Cardiac fibroblast (primary cell): Measurements from ENCODE around the gene GARRE1.

Experiments used
- DNase-seq, 2 donors: peaks; one replicate each; pipeline versions ENCODE4 v3.0.0 to v3.0.0-alpha.2; 2010; ENCODE audit warnings: low read depth in 2 of 2
- H3K4me3 ChIP-seq, 2 donors: replicated peaks in 1 of 2; 1 replicate in 1 of 2; 2 replicates in 1 of 2; pipeline ENCODE4 v1.5.1; 2011; ENCODE audit warnings: low read depth in 2 of 2, low read length in 2 of 2, mild to moderate bottlenecking in 2 of 2, moderate library complexity in 1 of 2
- TF ChIP-seq, protein P1 (sequence below): IDR thresholded peaks from one replicate; pipeline ENCODE4 v1.5.1; 2011; ENCODE audit warnings: low read depth, mild to moderate bottlenecking, low read length, inconsistent platforms

The GARRE1 gene

DNA sequence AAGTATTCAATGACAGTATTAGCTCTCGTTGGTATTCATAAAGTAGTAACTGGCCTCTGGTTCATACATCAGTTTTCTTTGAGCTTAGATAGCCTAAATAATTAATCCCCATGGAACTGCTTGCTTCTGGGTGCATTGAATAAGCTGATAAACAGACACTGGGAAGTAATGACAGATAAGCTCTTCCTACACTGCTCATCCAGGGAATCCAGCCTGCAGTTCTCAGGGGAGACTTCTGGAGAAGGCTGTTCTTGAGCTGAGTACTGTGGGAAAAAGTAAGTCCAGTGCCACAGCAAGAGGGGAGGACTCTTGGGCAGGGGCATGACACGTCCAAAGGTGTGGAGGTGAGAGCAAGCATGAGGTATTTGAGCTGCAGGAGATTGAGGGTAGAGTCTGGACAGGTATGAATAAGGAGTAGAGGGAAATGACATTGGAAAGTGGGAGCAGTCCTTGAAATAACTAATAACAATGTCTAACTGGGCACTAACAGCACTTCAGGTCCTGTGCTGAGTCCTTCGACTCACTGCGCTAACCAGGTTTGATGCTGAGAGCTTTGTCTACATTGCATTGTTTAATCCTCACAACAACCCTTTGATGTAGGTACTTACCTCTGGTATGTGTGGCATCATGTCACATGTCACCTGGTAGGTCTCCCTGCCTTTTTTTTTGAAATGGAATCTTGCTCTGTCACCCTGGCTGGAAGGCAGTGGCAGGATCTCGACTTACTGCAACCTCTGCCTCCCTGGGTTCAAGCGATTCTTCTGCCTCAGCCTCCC lies 7.2 kb downstream of the GARRE1 start:
- DNase-seq, result no peak
- no peak overlapping the region for H3K4me3 ChIP-seq
- TF ChIP-seq, protein P1, sequence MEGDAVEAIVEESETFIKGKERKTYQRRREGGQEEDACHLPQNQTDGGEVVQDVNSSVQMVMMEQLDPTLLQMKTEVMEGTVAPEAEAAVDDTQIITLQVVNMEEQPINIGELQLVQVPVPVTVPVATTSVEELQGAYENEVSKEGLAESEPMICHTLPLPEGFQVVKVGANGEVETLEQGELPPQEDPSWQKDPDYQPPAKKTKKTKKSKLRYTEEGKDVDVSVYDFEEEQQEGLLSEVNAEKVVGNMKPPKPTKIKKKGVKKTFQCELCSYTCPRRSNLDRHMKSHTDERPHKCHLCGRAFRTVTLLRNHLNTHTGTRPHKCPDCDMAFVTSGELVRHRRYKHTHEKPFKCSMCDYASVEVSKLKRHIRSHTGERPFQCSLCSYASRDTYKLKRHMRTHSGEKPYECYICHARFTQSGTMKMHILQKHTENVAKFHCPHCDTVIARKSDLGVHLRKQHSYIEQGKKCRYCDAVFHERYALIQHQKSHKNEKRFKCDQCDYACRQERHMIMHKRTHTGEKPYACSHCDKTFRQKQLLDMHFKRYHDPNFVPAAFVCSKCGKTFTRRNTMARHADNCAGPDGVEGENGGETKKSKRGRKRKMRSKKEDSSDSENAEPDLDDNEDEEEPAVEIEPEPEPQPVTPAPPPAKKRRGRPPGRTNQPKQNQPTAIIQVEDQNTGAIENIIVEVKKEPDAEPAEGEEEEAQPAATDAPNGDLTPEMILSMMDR, result no peak

DNA sequence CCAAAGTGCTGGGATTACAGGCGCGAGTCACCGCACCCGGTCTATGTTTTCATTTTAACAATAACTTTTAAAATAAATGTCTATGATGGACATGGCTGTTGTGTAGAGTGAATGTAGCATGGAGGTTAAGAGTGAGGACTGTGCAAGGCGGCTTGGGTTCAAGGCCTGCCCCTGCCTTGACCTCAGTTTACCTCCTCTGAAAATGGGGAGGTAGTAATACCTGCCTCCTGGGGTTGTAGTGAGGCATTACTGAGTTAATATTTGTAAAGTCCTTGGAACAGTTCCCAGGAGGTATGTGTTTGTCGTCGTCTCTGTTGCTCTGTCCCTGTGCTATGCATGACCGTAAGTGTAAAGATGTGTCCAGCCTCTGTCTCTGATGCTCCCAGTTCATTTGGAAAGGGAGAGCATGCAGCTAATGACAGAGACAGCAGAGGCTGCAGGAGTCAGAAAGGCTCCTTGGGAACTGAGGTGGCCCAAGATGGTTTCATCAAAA lies 9.4 kb downstream of the GARRE1 start:
- no peak overlapping the region for H3K4me3 ChIP-seq
- DNase-seq, result no peak
- TF ChIP-seq, protein P1, result no peak

DNA sequence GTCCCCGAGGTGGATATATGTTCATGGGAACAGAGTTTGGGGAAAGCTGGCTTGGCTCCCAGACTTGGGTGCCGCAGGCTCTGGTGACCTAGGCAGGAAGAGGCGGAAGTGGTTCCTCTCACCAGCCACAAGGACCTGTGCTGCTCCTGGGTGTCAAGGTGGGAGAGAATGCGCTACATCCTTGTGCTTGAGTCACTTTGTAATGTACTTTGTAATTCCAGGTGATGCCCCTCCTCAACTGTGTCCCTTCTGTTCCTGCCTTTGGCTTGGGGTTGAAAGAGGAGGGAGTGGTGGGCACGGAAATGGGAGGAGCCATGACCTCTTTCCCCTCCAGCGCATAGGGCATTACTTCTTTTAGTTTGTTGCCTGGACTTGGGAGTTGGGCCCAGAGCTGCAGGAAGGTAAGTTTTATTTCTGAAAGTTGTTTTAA lies 10.9 kb downstream of the GARRE1 start:
- no peak for DNase-seq
- no peak overlapping the region for H3K4me3 ChIP-seq
- TF ChIP-seq, protein P1, result no peak

DNA sequence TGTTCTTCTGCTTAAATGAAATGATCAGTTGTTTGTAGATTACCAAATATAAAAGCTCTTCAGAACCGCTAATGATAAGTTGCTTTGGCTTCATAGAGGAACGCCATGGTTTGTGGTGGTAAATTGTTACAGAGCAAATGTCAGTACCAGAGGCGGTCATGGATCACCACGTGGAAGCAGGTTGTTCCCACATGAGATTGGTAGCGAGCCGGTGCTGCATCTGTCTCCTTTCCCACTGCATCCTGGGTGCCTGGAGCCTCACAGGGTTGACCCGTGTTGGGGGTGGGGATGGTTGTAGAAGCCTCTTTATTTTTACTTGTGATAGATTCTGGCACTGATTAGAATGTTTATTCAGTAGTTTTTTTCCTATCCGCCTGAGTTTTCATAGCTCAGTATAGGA lies 14.7 kb downstream of the GARRE1 start:
- TF ChIP-seq, protein P1, result no peak
- H3K4me3 ChIP-seq, result no peak overlapping the region
- DNase-seq, result no peak

DNA sequence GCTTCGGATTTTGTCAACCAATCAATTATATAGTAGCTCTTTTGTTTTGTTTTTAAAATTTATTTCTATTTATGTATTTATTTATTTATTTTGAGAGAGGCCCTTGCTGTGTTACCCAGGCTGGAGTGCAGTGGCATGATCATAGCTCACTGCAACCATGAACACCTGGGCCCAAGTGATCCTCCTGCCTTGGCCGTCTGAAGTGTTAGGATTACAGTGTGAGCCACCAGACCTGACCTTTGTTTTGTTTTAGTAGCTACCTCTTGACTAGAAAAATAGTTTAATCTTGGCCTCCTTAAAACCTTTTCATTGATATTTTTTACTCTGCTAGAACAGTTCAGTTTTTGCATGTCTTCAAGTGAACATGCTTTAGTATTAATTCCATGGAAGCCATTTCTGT lies 15.1 kb downstream of the GARRE1 start:
- no peak overlapping the region for H3K4me3 ChIP-seq
- peak in 1 of 2 donors; percentile 16 for DNase-seq
- TF ChIP-seq, protein P1, result no peak

DNA sequence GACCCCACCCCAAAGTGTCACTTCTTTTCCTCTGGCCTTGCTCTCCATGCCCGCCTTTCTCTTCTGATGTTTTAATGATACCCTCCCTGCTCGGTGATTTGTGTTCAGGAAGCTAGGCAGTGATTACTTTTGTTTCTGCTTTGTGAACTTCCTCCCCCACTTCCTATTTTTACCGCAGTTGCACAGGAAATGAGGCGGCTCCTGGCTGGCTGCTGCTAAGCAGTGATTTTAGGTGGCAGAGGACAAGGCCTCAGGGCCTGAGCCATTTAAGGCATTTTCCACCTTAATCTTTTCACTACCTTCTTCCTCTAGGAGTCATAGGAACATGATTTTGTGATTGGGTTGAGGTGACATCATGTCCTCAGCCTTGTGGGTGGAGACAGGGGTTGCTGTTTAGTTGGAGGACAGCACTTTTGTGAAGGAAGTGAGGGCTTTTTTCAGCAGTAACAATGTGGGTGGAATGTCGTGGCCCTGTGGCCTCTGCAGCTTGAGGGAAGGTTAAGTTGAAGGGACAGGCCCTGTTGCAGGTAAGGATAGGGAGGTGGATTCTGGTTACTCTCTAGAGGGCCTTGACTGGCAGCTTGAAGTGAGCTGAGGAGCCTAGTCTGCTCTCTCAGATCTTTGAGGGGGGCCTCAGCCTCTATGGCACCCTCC lies 15.7 kb downstream of the GARRE1 start:
- DNase-seq, result peak; percentile 81 to 90
- H3K4me3 ChIP-seq, result no peak overlapping the region
- TF ChIP-seq, protein P1, result no peak
